ENCODE results near the gene PCCA. TPM values are rescaled to one million over a fixed set of nuclear protein-coding genes. Genes with fewer than 3 reads are reported as not detected.

PCCA gene
- total RNA-seq (ENCODE audit: unreplicated experiment), result 33.3 TPM
- long read RNA-seq, transcript PCCA-202 (24 exons, 2,494 nt), result major isoform, 8 of 11 reads
- long read RNA-seq, partial matches to known transcripts, result 0 of 11 reads
- long read RNA-seq, other reads (novel, unspliced or antisense), result 1 of 11 reads

GRCh38 chr13:100088644-100089464 is at the start of gene PCCA:
Gene PCCA (plus strand): TSS chr13:100089093. CDS start chr13:100089121, 28 bp downstream.
- H3K4me3 Mint-ChIP-seq (ENCODE audit: unreplicated experiment), result peak within 1 kb of the TSS; percentile 96
- peaks cover 11% of the 10 kb centered on the region for H3K36me3 Mint-ChIP-seq (ENCODE audit: low read depth, unreplicated experiment)
- TF ChIP-seq CTCF (IDR thresholded peaks at IDR 0.05; ENCODE audit: unreplicated experiment), result no peak
- no peaks in the 10 kb centered on the region for H3K9me3 Mint-ChIP-seq (ENCODE audit: unreplicated experiment)
- H3K27me3 Mint-ChIP-seq (ENCODE audit: unreplicated experiment), result peaks cover 2% of the 10 kb centered on the region
- peak; percentile 97 for DNase-seq (ENCODE audit: low spot score)
- H3K4me1 Mint-ChIP-seq (ENCODE audit: unreplicated experiment), result peaks cover 16% of the 10 kb centered on the region
- peak within 1 kb of the TSS; percentile 77 for H3K27ac Mint-ChIP-seq (ENCODE audit: unreplicated experiment)

GRCh38 chr13:100039740-100040139 is 49.2 kb upstream of the PCCA start:
- DNase-seq (ENCODE audit: low spot score), result no peak
- no peak overlapping the region for H3K4me3 Mint-ChIP-seq (ENCODE audit: unreplicated experiment)
- TF ChIP-seq CTCF (IDR thresholded peaks at IDR 0.05; ENCODE audit: unreplicated experiment), result no peak
- no peak overlapping the region for H3K27ac Mint-ChIP-seq (ENCODE audit: unreplicated experiment)
- H3K9me3 Mint-ChIP-seq (ENCODE audit: unreplicated experiment), result no peaks in the 10 kb centered on the region
- H3K4me1 Mint-ChIP-seq (ENCODE audit: unreplicated experiment), result peaks cover 8% of the 10 kb centered on the region
- peaks cover 3% of the 10 kb centered on the region for H3K27me3 Mint-ChIP-seq (ENCODE audit: unreplicated experiment)
- H3K36me3 Mint-ChIP-seq (ENCODE audit: low read depth, unreplicated experiment), result no peaks in the 10 kb centered on the region

GRCh38 chr13:100040196-100040595 is 48.7 kb upstream of the PCCA start:
- no peak overlapping the region for H3K27ac Mint-ChIP-seq (ENCODE audit: unreplicated experiment)
- TF ChIP-seq CTCF (IDR thresholded peaks at IDR 0.05; ENCODE audit: unreplicated experiment), result no peak
- peaks cover 8% of the 10 kb centered on the region for H3K4me1 Mint-ChIP-seq (ENCODE audit: unreplicated experiment)
- H3K4me3 Mint-ChIP-seq (ENCODE audit: unreplicated experiment), result no peak overlapping the region
- H3K9me3 Mint-ChIP-seq (ENCODE audit: unreplicated experiment), result no peaks in the 10 kb centered on the region
- peaks cover 3% of the 10 kb centered on the region for H3K27me3 Mint-ChIP-seq (ENCODE audit: unreplicated experiment)
- H3K36me3 Mint-ChIP-seq (ENCODE audit: low read depth, unreplicated experiment), result no peaks in the 10 kb centered on the region
- DNase-seq (ENCODE audit: low spot score), result no peak

- H3K9me3 Mint-ChIP-seq (ENCODE audit: unreplicated experiment), result no peaks in the 10 kb centered on the region
- no peaks in the 10 kb centered on the region for H3K36me3 Mint-ChIP-seq (ENCODE audit: low read depth, unreplicated experiment)
- TF ChIP-seq CTCF (IDR thresholded peaks at IDR 0.05; ENCODE audit: unreplicated experiment), result no peak
- peaks cover 2% of the 10 kb centered on the region for H3K4me1 Mint-ChIP-seq (ENCODE audit: unreplicated experiment)
- DNase-seq (ENCODE audit: low spot score), result no peak
- no peaks in the 10 kb centered on the region for H3K27me3 Mint-ChIP-seq (ENCODE audit: unreplicated experiment)
- H3K27ac Mint-ChIP-seq (ENCODE audit: unreplicated experiment), result no peak overlapping the region
- H3K4me3 Mint-ChIP-seq (ENCODE audit: unreplicated experiment), result no peak overlapping the region
These were observed 44.0 kb upstream of the PCCA start for GRCh38 chr13:100044936-100045335.

- no peak for DNase-seq (ENCODE audit: low spot score)
- Mint-ChIP-seq H3K9me3 (ENCODE audit: unreplicated experiment) (no peaks in the 10 kb centered on the region), H3K4me1 (ENCODE audit: unreplicated experiment) (no peaks in the 10 kb centered on the region), H3K36me3 (ENCODE audit: low read depth, unreplicated experiment) (no peaks in the 10 kb centered on the region), H3K27me3 (ENCODE audit: unreplicated experiment) (no peaks in the 10 kb centered on the region), H3K4me3 (ENCODE audit: unreplicated experiment) (no peak overlapping the region), H3K27ac (ENCODE audit: unreplicated experiment) (no peak overlapping the region)
- TF ChIP-seq CTCF (IDR thresholded peaks at IDR 0.05; ENCODE audit: unreplicated experiment), result no peak
These were observed 43.5 kb upstream of the PCCA start for GRCh38 chr13:100045355-100045754.

Measured in endothelial cell (in vitro differentiated cells).